Erythroblast (primary cell): ENCODE data around the gene TMEM81.

Experiments
- DNase-seq, 2 experiments: peaks; one replicate each; lab custom pipeline; 2025; lab: John Stamatoyannopoulos, UW
- GATA1 ChIP-seq: IDR thresholded peaks from 2 replicates; pipeline ENCODE4 v1.6.1; 2011; ENCODE audit warnings: low read depth, mild to moderate bottlenecking, control low read depth, low read length, moderate library complexity
- POLR2A ChIP-seq: IDR thresholded peaks from 2 replicates; pipeline ENCODE4 v1.6.1; 2011; ENCODE audit warnings: mild to moderate bottlenecking, low read length

Gene TMEM81

DNA sequence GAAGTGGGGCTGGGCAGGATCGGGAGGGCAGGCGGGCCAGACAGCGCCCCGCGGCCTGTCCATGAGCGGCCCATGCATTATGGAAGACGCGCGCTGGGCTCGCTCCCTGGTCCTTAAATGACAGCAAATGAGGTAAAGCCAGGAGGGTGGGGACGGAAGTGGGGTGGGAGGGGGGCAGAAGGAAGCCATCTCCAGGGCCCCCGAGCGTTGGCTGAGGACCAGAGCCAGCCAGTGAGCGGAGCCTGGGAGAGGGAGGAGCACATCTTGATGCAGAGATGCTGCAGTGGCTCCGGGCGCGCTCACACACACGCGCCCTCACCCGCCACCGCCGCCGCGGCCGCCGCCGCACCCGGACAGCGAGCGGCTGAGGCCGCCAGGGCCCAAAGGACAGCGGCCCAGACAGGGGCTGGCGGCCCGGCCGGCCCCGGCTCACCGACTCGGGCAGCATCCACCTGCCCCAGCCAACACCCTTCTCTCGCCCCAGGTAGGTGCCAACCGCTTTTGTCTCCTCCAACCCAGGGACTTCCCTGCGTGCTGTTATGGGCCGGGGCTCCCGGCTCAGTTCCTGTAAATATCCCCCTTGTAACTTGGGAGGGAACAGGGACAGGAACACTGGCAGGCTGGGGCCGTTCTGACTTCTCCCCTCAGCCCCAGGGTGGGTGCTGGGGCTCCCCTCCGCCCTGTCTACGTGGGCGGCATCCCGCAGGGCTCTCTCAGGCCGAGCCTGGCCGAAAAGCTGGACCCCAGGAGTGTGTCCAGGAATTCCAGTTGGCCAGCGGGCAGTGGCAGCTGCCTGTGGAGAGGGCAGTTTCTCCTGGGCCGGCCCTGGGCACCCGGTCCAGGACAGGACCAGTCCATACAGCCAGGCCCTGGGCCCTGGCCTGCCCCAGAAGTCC lies 41.1 kb downstream of the TMEM81 start, which contains the start of gene CNTN2:
Gene CNTN2 (plus strand): TSS at position 302 of the 896 bp plus-strand sequence. CDS start 9,974 bp downstream, outside the sequence.
- TF ChIP-seq GATA1 (no peak), POLR2A (no peak)
- no peak for DNase-seq

DNA sequence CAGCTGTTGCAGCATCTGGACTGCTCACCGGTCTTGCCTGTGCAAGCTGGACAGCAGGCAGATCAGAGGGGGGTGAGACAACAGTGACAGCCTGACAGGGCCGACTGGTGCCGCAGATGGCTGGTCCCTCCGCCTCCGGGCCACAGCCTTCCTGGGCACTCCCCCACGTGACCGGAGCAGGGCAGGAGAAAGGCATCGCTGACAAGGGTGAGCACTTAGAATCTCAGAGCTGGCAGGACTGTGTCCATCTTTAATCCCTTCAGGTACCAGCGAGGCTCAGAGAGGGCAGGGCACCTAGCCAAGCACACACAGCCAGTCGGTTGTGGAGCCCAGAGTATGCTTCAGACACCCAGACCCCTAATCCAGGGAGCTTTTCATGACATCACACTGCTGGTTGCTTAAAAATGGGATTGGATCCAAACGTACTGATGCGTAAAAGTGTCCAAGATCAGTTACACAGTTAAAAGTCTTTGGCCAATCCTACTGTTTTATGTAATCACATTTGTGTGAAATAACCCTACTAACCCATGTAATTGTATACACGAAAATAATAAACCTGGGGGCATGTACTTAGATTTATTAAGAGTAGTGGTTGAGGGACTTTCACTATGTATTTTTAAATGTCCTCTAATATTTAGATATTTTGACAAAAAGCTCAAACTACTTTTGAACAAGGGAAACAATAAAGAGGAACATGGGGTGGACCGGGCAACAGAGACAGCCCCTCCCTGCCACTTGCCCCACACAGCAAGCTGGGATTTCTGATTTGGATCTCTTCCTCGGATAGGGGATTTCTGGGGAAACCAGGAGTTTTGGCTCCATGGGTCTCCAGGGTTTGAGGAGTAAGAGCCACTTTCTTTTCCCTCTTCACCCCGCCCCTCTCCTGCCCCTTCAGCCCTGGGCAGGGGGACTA lies 42.0 kb downstream of the TMEM81 start:
- DNase-seq, result no peak
- no peak for TF ChIP-seq GATA1
- no peak for TF ChIP-seq POLR2A

- no peak for DNase-seq
- TF ChIP-seq POLR2A (no peak), GATA1 (no peak)
These were observed 43.1 kb downstream of the TMEM81 start for GRCh38 chr1:205041001-205041715.

GRCh38 chr1:205038132-205038786 lies 46.0 kb downstream of the TMEM81 start:
- no peak for TF ChIP-seq POLR2A
- DNase-seq, result no peak

DNA sequence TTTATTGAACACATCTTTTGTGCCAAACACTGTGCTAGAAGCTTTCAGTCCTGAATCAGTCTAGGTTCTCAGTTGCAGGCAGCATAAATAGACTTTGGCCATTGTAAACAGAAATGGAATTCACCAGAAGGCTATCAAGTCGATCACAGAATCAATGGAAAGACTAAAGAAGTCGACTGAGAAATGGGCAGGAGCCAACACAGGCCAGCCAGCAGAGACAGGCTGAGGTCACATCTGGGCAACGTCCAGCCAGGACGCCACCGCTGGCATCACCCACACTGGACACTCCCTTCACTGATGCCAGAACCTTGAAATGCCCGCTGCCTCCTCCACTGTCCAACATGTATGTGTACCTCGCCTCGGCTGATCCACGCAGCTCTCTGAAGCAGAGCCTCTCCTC lies 46.7 kb downstream of the TMEM81 start:
- DNase-seq, result no peak
- TF ChIP-seq POLR2A (no peak), GATA1 (no peak)
